ENCODE measurements around the gene AARSD1.
"Not testable (repeated sequence)": the region's sequence is repeated elsewhere in the genome, so short reads cannot be mapped to it uniquely, and the experiment has no call there.

AARSD1 gene

DNA sequence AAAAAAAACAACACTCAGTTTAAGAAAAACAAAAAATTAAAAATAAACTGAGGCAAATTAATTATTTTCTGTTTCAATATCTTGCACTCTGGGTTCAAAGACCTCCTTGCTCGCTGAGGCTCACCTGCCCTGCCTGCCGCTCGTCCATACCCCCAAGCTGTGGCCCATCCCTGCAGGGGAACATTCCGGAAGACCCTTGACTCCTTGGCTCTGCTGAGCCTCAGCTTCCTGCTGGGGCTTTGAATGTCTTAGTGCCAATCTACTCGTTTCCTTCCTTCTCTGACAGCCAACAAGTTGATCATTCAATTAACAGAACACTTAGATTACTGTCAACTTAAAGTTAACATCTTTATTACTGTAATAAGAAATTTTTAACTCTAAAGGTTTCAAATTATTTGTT lies 39.4 kb downstream of the AARSD1 start:
- H3K27ac ChIP-seq: no peak overlapping the region
- no peak for TF ChIP-seq ZFX (IDR thresholded peaks at IDR 0.05)
- TF ChIP-seq, protein P1, sequence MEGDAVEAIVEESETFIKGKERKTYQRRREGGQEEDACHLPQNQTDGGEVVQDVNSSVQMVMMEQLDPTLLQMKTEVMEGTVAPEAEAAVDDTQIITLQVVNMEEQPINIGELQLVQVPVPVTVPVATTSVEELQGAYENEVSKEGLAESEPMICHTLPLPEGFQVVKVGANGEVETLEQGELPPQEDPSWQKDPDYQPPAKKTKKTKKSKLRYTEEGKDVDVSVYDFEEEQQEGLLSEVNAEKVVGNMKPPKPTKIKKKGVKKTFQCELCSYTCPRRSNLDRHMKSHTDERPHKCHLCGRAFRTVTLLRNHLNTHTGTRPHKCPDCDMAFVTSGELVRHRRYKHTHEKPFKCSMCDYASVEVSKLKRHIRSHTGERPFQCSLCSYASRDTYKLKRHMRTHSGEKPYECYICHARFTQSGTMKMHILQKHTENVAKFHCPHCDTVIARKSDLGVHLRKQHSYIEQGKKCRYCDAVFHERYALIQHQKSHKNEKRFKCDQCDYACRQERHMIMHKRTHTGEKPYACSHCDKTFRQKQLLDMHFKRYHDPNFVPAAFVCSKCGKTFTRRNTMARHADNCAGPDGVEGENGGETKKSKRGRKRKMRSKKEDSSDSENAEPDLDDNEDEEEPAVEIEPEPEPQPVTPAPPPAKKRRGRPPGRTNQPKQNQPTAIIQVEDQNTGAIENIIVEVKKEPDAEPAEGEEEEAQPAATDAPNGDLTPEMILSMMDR (conservative IDR thresholded peaks at IDR 0.05): no peak

DNA sequence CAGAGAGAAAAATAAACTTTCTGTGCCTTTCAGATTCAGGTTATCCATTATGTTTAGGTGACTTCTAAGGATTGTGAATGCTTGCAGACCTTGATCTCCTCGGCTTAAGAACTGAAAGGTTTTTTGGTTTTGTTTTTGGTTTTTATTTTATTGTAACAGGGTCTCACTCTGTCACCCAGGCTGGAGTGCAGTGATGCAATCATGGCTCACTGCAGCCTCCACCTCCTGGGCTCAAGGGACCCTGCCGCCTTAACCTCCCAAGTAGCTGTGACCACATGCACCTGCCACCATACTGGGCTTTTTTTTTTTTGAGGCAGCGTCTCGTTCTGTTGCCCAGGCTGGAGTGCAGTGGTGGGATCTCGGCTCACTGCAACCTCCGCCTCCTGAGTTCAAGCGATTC lies 40.8 kb downstream of the AARSD1 start:
- H3K27ac ChIP-seq: not testable (repeated sequence)

DNA sequence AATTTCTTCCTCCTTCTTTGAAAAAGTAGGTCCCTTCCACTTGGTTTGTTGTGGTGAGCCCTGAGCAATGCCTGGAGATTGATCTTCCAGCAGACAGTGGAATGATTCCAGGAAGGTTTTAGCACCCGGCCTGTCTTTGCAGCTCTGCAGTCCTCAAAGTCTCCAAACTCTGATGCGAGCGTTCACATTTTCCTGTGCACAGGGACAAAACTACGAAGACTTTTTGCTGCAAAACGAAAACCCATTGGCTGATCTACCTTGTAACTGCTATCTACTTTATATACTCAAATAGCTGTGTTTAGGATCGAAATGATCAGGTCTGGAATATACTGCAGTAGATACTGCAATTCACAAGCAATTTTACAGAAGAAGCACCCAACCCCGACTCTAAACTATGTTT lies 42.0 kb downstream of the AARSD1 start:
- TF ChIP-seq ZFX (IDR thresholded peaks at IDR 0.05): no peak
- TF ChIP-seq, protein P1 (conservative IDR thresholded peaks at IDR 0.05): no peak
- no peak overlapping the region for H3K27ac ChIP-seq

DNA sequence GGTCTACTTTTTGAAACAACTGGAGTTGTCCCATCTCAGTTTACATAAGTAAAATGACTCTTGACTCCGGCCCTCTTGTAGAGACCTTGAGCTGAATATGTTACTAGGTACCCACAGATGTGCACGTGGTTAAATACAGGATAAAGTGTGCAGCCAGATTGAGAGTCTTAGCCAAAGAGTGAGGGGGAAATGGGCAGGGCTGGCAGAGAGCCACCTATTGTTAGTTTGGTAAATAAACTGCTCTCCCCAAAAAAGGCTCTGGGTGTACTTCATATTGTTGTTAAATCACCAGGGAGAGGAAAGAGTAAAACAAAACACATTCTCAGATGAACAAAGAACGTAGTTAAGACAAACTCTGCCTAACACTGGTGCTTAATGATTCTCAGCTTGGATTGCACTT lies 43.3 kb downstream of the AARSD1 start:
- TF ChIP-seq, protein P1 (conservative IDR thresholded peaks at IDR 0.05): no peak
- TF ChIP-seq ZFX (IDR thresholded peaks at IDR 0.05): no peak
- H3K27ac ChIP-seq: no peak overlapping the region

DNA sequence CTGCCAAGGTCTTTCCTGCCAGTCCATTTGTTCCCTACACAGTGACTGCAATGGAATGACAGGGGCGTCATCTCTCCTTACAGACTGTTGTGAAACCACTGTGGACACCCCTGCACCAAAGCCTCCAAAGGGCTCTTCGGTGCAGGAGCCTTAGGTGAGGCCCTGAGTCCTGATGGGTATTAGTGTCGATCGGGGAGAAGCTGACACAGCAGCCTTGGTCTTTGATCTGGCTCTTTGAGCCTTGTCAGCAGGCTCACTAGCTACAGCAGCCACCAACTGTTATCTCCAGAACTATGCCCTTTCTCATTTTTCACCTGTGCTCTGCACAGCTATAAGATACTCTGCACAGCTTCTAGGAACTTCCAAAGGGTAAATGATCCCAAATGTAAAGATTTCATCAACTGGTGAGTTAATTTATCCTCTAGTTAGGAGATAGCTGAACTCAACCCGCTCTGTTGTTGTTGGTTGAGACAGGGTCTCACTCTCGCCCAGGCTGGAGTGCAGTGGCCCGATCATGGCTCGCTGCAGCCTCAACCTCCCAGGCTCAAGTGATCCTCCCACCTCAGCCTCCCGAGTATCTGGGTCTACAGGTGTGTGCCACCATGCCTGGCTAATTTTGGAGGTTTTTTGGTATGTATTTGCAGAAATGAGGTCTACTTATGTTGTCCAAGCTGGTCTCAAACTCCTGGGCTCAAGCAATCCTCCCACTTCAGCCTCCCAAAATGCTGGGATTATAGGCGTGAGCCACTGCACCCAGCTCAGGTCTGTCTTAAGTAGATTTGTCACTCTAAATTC lies 44.0 kb downstream of the AARSD1 start:
- H3K27ac ChIP-seq: no peak overlapping the region
- TF ChIP-seq ZFX (IDR thresholded peaks at IDR 0.05): no peak
- TF ChIP-seq, protein P1 (conservative IDR thresholded peaks at IDR 0.05): no peak

DNA sequence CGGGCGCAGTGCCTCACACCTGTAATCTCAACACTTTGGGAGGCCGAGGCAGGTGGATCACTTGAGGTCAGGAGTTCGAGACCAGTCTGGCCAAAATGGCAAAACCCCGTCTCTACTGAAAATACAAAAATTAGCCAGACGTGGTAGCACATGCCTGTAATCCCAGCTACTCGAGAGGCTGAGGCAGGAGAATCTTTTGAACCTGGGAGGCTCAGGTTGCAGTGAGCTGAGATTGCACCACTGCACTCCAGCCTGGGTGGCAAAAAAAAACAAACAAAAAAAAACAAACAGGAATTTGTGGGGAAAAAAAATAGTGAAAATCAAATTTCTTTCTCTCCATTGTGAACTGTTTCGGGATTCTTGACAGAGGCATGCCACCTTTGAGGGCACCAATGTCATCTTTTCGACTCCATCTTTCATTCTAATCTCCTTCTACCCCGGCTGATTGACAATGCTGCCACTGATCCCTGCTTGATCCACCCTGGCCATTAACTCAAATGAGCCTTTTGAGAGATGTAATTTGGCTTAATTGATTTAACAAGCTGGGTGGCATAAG lies 44.7 kb downstream of the AARSD1 start:
- H3K27ac ChIP-seq: not testable (repeated sequence)

DNA sequence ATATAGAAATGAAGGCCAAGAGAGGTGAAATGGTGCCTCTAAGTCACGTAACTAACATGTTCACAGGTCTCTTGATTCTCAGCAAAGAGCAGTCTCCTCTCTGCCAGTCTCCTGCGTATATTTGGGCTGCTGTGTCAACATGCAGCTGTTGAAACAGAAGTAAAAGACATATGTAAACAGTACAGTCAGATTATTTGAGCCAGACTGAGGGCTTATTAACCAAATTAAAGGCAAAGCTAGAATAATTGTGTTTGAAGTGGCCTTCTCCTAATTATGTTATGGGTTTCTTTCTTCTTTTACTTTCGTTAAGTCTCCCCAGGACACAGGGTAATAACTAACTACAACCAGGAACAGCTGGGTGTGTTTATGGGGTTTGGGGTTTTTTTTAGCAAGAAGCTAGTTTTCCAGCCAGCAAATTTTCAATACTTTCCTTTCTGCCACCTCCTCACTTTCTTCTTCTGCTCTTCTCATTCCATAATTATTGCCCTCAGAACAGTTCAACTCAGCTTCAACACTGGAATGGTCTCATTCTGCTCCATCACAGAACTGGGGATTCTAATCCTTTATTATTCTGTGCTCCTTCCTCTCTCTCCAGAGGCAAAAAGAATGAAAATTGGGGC lies 45.2 kb downstream of the AARSD1 start:
- no peak for TF ChIP-seq ZFX (IDR thresholded peaks at IDR 0.05)
- TF ChIP-seq, protein P1 (conservative IDR thresholded peaks at IDR 0.05): no peak
- H3K27ac ChIP-seq: no peak overlapping the region

DNA sequence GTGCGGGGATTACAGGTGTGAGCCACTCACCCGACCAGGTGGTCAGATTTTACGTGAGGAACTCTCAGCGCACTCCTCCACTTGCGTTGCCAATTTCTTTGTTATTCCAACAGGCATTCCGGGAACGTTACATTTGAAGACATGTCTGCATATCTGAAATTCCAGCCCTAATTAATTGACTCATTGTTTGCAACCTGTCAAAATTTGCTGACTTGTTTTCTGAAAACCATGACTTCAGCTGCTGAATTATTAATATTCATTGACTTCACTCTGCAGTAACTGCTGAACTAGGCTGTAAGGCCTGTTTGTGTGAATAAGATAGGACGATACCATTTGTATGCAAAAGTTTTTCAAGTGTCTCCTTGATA lies 47.0 kb downstream of the AARSD1 start:
- H3K27ac ChIP-seq: no peak overlapping the region
- TF ChIP-seq, protein P1 (conservative IDR thresholded peaks at IDR 0.05): no peak
- TF ChIP-seq ZFX (IDR thresholded peaks at IDR 0.05): no peak

DNA sequence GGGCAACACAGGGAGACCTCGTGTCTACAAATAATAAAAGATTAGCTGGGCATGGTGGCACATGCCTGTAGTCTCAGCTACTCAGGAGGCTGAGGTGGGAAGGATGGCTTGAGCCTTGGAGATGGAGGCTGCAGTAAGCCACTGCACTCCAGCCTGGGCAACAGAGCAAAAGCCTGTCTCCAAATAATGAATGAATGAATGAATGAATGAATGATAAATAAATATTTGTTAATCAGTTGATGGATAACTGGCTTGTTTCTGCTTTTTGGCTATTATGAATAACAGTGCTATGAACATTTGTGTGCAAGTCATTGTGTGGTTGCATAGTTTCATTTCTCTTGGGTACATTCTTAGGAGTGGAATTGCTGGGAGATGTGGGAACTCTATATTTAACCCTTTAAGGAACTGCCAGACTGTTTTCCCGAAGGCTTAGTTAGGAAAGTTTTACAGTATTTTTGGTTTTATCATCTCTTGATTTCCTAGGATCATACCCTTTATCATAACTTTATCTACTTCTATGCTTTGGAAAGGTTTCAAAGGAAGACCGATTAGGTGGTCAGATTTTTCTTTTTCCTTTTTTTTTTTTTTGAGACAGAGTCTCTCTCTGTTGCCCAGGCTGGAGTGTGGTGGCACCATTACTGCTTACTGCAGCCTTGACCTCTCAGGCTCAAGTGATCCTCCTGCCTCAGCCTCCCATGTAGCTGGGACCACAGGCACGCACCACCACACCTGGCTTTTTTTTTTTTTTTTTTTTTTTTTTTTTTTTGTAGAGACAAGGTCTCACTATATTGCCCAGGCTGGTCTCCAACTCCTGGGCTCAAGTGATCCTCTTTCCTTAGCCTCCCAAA lies 47.6 kb downstream of the AARSD1 start:
- not testable (repeated sequence) for H3K27ac ChIP-seq

DNA sequence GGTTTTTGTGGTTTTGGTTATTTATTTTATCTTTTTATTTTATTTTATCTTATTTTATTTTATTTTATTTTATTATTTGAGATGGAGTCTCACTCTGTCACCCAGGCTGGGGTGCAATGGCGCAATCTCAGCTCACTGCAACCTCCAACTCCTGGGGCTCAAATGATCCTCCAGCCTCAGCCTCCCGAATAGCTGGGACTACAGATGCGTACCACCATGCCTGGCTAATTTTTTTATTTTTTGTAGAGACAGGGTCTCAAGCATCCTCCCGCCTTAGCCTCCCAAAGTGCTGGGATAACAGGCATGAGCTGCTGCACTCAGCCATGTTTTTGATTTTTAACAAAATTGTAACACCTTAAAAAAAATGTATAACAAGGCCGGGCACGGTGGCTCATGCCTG lies 49.0 kb downstream of the AARSD1 start:
- H3K27ac ChIP-seq: not testable (repeated sequence)

Measured in C4-2B (cell line).